Lower lobe of right lung (tissue), 2 donors: ENCODE measurements around the gene PCCB. TPM values are rescaled to one million over a fixed set of nuclear protein-coding genes. Genes with fewer than 3 reads are reported as not detected.

Source experiments
- ATAC-seq, 2 donors: fragments of 200-7000 bp; cut with Tn5 transposase; one replicate each; pipeline ENCODE4 v1.9.1; 2020 to 2022; ENCODE audit warnings: mild to moderate bottlenecking in 2 of 2, moderate library complexity in 2 of 2
- DNase-seq: peaks from one replicate; pipeline ENCODE4 v3.0.0-alpha.2; 2020
- H3K27ac ChIP-seq: fragments of 200-600 bp; one replicate; pipeline ENCODE4 v1.8.0; 2022
- H3K27me3 ChIP-seq: fragments of 200-600 bp; one replicate; pipeline ENCODE4 v1.8.0; 2022; ENCODE audit warnings: low read depth
- H3K36me3 ChIP-seq: fragments of 200-600 bp; one replicate; pipeline ENCODE4 v1.8.0; 2022; ENCODE audit warnings: mild to moderate bottlenecking
- H3K4me1 ChIP-seq: fragments of 200-600 bp; one replicate; pipeline ENCODE4 v1.8.0; 2022
- H3K4me3 ChIP-seq: fragments of 200-600 bp; one replicate; pipeline ENCODE4 v1.8.0; 2022; ENCODE audit warnings: mild to moderate bottlenecking
- H3K9me3 ChIP-seq: fragments of 200-600 bp; one replicate; pipeline ENCODE4 v1.8.0; 2022
- CTCF ChIP-seq: fragments of 200-600 bp; IDR thresholded peaks from one replicate; pipeline ENCODE4 v1.8.0; 2022; ENCODE audit warnings: antibody characterized with exemption, mild to moderate bottlenecking
- intact Hi-C: fragments of 100-400 bp; cut with DNase I; formaldehyde crosslinking; loops from one replicate; pipeline ENCODE4 v1.11.0; 2022
- total RNA-seq: library from RNA; stranded (reverse); fragmentation: NEBNext Ultra II Directional; extraction: Animal tissue kit (Norgen Biotek cat#: 25700); gene quantifications from one replicate; pipeline ENCODE4 v1.2.1, GENCODE V29; 2021
- donor health status: DM: no; HTN: yes; CAD: no; lungs with severe emphysema.

The PCCB gene
- total RNA-seq, 1 donor from 2014 or later: 28.8 TPM

GRCh38 chr3:136311261-136311660 is 61.1 kb downstream of the PCCB start:
- DNase-seq (no peak), ATAC-seq (no peak)
- no peaks in the 10 kb centered on the region for H3K4me1 ChIP-seq
- H3K27ac ChIP-seq: no peak overlapping the region
- no peak for TF ChIP-seq CTCF
- H3K36me3 ChIP-seq: no peaks in the 10 kb centered on the region
- H3K27me3 ChIP-seq: no peaks in the 10 kb centered on the region
- intact Hi-C loops: no loop called here
- no peak overlapping the region for H3K4me3 ChIP-seq
- no peaks in the 10 kb centered on the region for H3K9me3 ChIP-seq

GRCh38 chr3:136311968-136312367 is 61.8 kb downstream of the PCCB start:
- Histone ChIP-seq H3K4me1 (no peaks in the 10 kb centered on the region), H3K4me3 (no peak overlapping the region), H3K9me3 (no peaks in the 10 kb centered on the region), H3K27ac (no peak overlapping the region), H3K36me3 (no peaks in the 10 kb centered on the region), H3K27me3 (no peaks in the 10 kb centered on the region)
- TF ChIP-seq CTCF: no peak
- ATAC-seq: no peak
- DNase-seq: no peak
- intact Hi-C loops: no loop called here

GRCh38 chr3:136326316-136326715 is 76.2 kb downstream of the PCCB start:
- intact Hi-C loops: no loop called here
- H3K4me1 ChIP-seq: no peaks in the 10 kb centered on the region
- no peak overlapping the region for H3K27ac ChIP-seq
- no peaks in the 10 kb centered on the region for H3K27me3 ChIP-seq
- no peak for TF ChIP-seq CTCF
- H3K36me3 ChIP-seq: peaks cover 37% of the 10 kb centered on the region
- no peak for ATAC-seq
- H3K9me3 ChIP-seq: peaks cover 22% of the 10 kb centered on the region
- H3K4me3 ChIP-seq: no peak overlapping the region
- DNase-seq: no peak

- no peak for DNase-seq
- H3K4me3 ChIP-seq: no peak overlapping the region
- H3K9me3 ChIP-seq: peaks cover 10% of the 10 kb centered on the region
- TF ChIP-seq CTCF: no peak
- H3K36me3 ChIP-seq: peaks cover 37% of the 10 kb centered on the region
- intact Hi-C loops: no loop called here
- no peaks in the 10 kb centered on the region for H3K4me1 ChIP-seq
- no peak for ATAC-seq
- H3K27me3 ChIP-seq: no peaks in the 10 kb centered on the region
- no peak overlapping the region for H3K27ac ChIP-seq
These were observed 77.5 kb downstream of the PCCB start for GRCh38 chr3:136327671-136328070.

- Histone ChIP-seq H3K36me3 (peaks cover 52% of the 10 kb centered on the region), H3K4me1 (no peaks in the 10 kb centered on the region), H3K9me3 (no peaks in the 10 kb centered on the region), H3K27me3 (no peaks in the 10 kb centered on the region), H3K27ac (no peak overlapping the region), H3K4me3 (no peak overlapping the region)
- intact Hi-C loops: no loop called here
- TF ChIP-seq CTCF: no peak
- DNase-seq: no peak
- ATAC-seq: no peak
These were observed 79.5 kb downstream of the PCCB start for GRCh38 chr3:136329593-136329992.

GRCh38 chr3:136330900-136331299 is 80.8 kb downstream of the PCCB start:
- Histone ChIP-seq H3K4me1 (no peaks in the 10 kb centered on the region), H3K36me3 (peaks cover 59% of the 10 kb centered on the region), H3K27ac (no peak overlapping the region), H3K9me3 (no peaks in the 10 kb centered on the region), H3K27me3 (no peaks in the 10 kb centered on the region), H3K4me3 (no peak overlapping the region)
- DNase-seq: no peak
- no peak for ATAC-seq
- TF ChIP-seq CTCF: no peak
- intact Hi-C loops: no loop called here
